T-cell (primary cell): ENCODE data around the gene GPATCH4. TPM values are rescaled to one million over a fixed set of nuclear protein-coding genes. Genes with fewer than 3 reads are reported as not detected.

ENCODE experiments used
- ATAC-seq, 4 experiments: fragments of 200-7000 bp in 3 of 4; fragments of 150-1000 bp in 1 of 4; cut with Tn5 transposase; replicated peaks in 1 of 4; 1 replicate in 3 of 4; 2 replicates in 1 of 4; pipeline ENCODE4 v1.10.0; 2021; ENCODE audit warnings: moderate library complexity in 3 of 4, mild to moderate bottlenecking in 2 of 4, moderate number of reproducible peaks in 1 of 4
- CTCF ChIA-PET, 2 donors: fragments of 300-600 bp; sonication (Branson Sonifier 250); formaldehyde crosslinking; loops; one replicate each; lab custom pipeline; 2022; ENCODE audit warnings: antibody characterized with exemption in 2 of 2; lab: Charles Lee
- POLR2A ChIA-PET, 2 donors: fragments of 300-600 bp; sonication (Branson Sonifier 250); formaldehyde crosslinking; loops; one replicate each; lab custom pipeline; 2022; ENCODE audit warnings: antibody characterized with exemption in 2 of 2; lab: Charles Lee
- DNase-seq, 35 experiments: peaks; one replicate each; pipeline versions ENCODE4 v3.0.0 to v3.0.0-alpha.2; 2013 to 2023
- H3K27ac ChIP-seq: one replicate; pipeline ENCODE4 v1.5.1; 2013; ENCODE audit warnings: low read length
- H3K27me3 ChIP-seq, 2 experiments: replicated peaks in 1 of 2; 1 replicate in 1 of 2; 2 replicates in 1 of 2; pipeline versions ENCODE4 v1.6.1 to v1.7.0; 2013; ENCODE audit warnings: low read length in 1 of 2, mixed read lengths in 1 of 2; ENCODE audit not compliant: control insufficient read depth in 2 of 2, insufficient read depth in 2 of 2; ENCODE audit errors: extremely low read depth in 1 of 2
- H3K36me3 ChIP-seq, 2 donors: 1 replicate in 1 of 2; 2 replicates in 1 of 2; pipeline versions ENCODE4 v1.6.1 to v1.7.0; 2013; ENCODE audit warnings: low read length in 1 of 2; ENCODE audit not compliant: control insufficient read depth in 2 of 2, insufficient read depth in 1 of 2; ENCODE audit errors: extremely low read depth in 1 of 2
- H3K4me1 ChIP-seq, 2 experiments: 1 replicate in 1 of 2; 2 replicates in 1 of 2; pipeline versions ENCODE4 v1.6.1 to v1.7.0; 2013; ENCODE audit warnings: low read length in 2 of 2, mixed read lengths in 1 of 2; ENCODE audit not compliant: insufficient read depth in 2 of 2, control insufficient read depth in 1 of 2; ENCODE audit errors: extremely low read depth in 1 of 2
- H3K4me3 ChIP-seq, 2 donors: 1 replicate in 1 of 2; 2 replicates in 1 of 2; pipeline versions ENCODE4 v1.5.1 to v1.7.0; 2013; ENCODE audit warnings: mild to moderate bottlenecking in 2 of 2, low read length in 1 of 2, moderate library complexity in 1 of 2; ENCODE audit not compliant: control insufficient read depth in 1 of 2; ENCODE audit errors: extremely low read depth in 1 of 2
- H3K9me3 ChIP-seq: 2 replicates; pipeline ENCODE4 v1.7.0; 2013
- H3K27ac Mint-ChIP-seq, 2 donors: one replicate each; pipeline ENCODE4 v1.8.0; 2020 to 2021; ENCODE audit warnings: mild to moderate bottlenecking in 2 of 2, mixed read lengths in 2 of 2
- H3K27me3 Mint-ChIP-seq, 2 donors: one replicate each; pipeline ENCODE4 v1.8.0; 2021 to 2022; ENCODE audit warnings: mixed read lengths in 2 of 2
- H3K36me3 Mint-ChIP-seq: one replicate; pipeline ENCODE4 v1.8.0; 2021; ENCODE audit warnings: mixed read lengths
- H3K4me1 Mint-ChIP-seq, 3 donors: one replicate each; pipeline ENCODE4 v1.8.0; 2020 to 2022; ENCODE audit warnings: mixed read lengths in 3 of 3, mild to moderate bottlenecking in 1 of 3
- H3K4me3 Mint-ChIP-seq, 3 donors: one replicate each; pipeline ENCODE4 v1.8.0; 2020 to 2022; ENCODE audit warnings: mild to moderate bottlenecking in 3 of 3, mixed read lengths in 3 of 3, moderate library complexity in 3 of 3
- H3K9me3 Mint-ChIP-seq, 3 donors: one replicate each; pipeline ENCODE4 v1.8.0; 2020 to 2022; ENCODE audit warnings: mixed read lengths in 3 of 3
- WGBS: methylation state at CpG from one replicate; pipeline ENCODE4 v1.1.5; 2013; ENCODE audit warnings: missing lambda C conversion rate; ENCODE audit not compliant: insufficient coverage; 5-methylcytosine and 5-hydroxymethylcytosine counted together
- total RNA-seq, 35 experiments: library from RNA in 6 of 35; stranded (reverse) in 6 of 35; fragments of 120-200 nt in 1 of 35; gene quantifications; one replicate each; pipeline versions ENCODE4 v1.2.1 to v1.2.4 and lab custom pipeline; 2013 to 2026

Gene GPATCH4
- total RNA-seq, 5 donors from 2014 or later (not counting 1 experiment from before 2014, with no cell fraction given): 34.3 to 41.6 (median 40.6) TPM

DNA sequence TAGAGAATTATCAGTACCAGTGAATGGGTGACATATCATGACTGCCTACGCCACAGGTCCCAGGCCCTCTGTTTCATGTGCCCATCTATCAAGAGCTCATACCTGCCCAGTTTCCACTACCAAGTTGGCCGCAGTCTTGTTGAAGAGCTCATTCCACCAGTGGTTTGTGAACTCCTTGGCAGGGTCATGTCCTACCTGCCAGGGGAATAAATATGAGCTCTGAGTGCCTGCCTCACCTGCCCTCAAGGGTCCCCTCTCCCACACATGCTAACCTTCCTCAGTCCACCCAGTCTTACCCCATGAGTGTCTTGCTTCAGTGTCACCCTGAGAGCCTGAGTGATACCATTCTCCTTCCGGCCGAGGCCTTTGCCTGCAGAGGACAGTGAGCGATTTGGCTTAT is 3.2 kb downstream of the GPATCH4 start:
- CTCF ChIA-PET: interaction anchor here in 1 of 2 donors (0.7 kb wide), 1 partner anchor 13 kb away, joined by 3 read pairs; no protein-coding TSS in a partner anchor
- Mint-ChIP-seq H3K27ac (no peak overlapping the region), H3K4me1 (peaks cover 35 to 39% (median 37%) of the 10 kb centered on the region in 3 donors), H3K9me3 (no peaks in the 10 kb centered on the region), H3K4me3 (no peak overlapping the region), H3K27me3 (no peaks in the 10 kb centered on the region), H3K36me3 (peaks cover 25% of the 10 kb centered on the region)
- H3K9me3 ChIP-seq: no peaks in the 10 kb centered on the region
- 100% methylated on average over 4 of the region's 5 CpGs for WGBS
- POLR2A ChIA-PET: interaction anchor here in 1 of 2 donors (0.6 kb wide), 1 partner anchor 1237 kb away, joined by 14 read pairs; no protein-coding TSS in a partner anchor
- no peak overlapping the region for H3K4me3 ChIP-seq
- peaks cover 12 to 37% of the 10 kb centered on the region in 2 experiments for H3K4me1 ChIP-seq
- H3K27me3 ChIP-seq: no peaks in the 10 kb centered on the region
- DNase-seq (no peak), ATAC-seq (no peak)
- H3K27ac ChIP-seq: no peak overlapping the region
- H3K36me3 ChIP-seq: peaks cover 27 to 55% of the 10 kb centered on the region in 2 donors

DNA sequence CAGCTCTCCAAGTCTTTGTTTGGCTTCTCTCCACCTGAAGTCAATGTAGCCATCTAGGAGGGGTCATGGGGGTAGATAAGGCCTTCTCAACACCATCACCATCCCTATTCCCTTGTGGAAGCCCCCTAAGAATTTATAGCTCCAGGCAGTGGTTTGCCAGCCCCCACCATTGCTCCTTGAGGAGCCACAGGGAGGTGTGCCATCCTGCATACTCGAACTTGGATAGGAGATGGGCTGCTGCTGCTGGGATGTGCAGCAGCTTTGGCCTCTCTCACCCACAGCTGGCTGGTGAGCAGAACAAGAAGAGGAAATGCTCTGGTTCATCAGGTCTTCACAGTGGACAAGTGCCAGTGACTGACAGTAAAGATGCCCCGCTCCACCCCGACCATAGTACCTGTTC is 4.9 kb downstream of the GPATCH4 start:
- no peak overlapping the region for H3K4me3 Mint-ChIP-seq
- Histone ChIP-seq H3K36me3 (peaks cover 27 to 59% of the 10 kb centered on the region in 2 donors), H3K4me1 (peaks cover 12 to 38% of the 10 kb centered on the region in 2 experiments), H3K27ac (no peak overlapping the region), H3K9me3 (no peaks in the 10 kb centered on the region), H3K27me3 (no peaks in the 10 kb centered on the region), H3K4me3 (no peak overlapping the region)
- H3K4me1 Mint-ChIP-seq: peaks cover 30 to 37% (median 33%) of the 10 kb centered on the region in 3 donors
- ChIA-PET POLR2A (no interaction called here), CTCF (interaction anchor here (1.1 kb wide), 2 partner anchors 11 to 116 kb away, joined by 3 to 4 read pairs; no protein-coding TSS in a partner anchor)
- ATAC-seq (no peak), DNase-seq (no peak)
- H3K36me3 Mint-ChIP-seq: peaks cover 25% of the 10 kb centered on the region
- no peaks in the 10 kb centered on the region for H3K9me3 Mint-ChIP-seq
- WGBS: 88% methylated on average over 1 of the region's 3 CpGs
- no peaks in the 10 kb centered on the region for H3K27me3 Mint-ChIP-seq
- no peak overlapping the region for H3K27ac Mint-ChIP-seq

DNA sequence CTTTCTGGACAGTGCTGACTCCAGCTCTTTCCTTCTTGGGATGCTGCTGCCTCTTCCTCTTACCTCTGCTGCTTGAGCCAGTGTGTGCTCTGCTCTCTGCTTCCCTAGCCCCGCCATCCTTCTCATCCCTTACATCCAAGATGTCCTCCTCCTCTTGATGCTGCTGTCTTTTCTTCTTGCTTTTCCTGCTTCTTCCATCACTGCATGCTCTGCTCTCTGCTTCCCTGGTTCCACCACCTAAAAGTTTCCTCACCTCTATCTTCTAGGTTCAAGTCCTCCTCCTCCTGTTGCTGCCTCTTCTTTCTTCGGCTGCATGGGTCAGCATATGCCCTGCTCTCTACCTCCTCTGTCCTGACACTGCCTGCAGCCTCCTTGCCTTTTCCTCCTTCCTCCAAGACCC is 6.3 kb downstream of the GPATCH4 start:
- Histone ChIP-seq H3K4me3 (no peak overlapping the region), H3K36me3 (peaks cover 27 to 59% of the 10 kb centered on the region in 2 donors), H3K9me3 (no peaks in the 10 kb centered on the region), H3K27me3 (no peaks in the 10 kb centered on the region), H3K27ac (no peak overlapping the region), H3K4me1 (peaks cover 14 to 29% of the 10 kb centered on the region in 2 experiments)
- peaks cover 19 to 33% (median 25%) of the 10 kb centered on the region in 3 donors for H3K4me1 Mint-ChIP-seq
- CTCF ChIA-PET: interaction anchor here in 1 of 2 donors (1.1 to 1.7 kb wide), 2 partner anchors 9 to 10 kb away, joined by 6 read pairs; no protein-coding TSS in a partner anchor
- POLR2A ChIA-PET: no interaction called here
- H3K36me3 Mint-ChIP-seq: peaks cover 25% of the 10 kb centered on the region
- WGBS: 94% methylated on average over 2 of the region's 2 CpGs
- no peaks in the 10 kb centered on the region for H3K27me3 Mint-ChIP-seq
- no peaks in the 10 kb centered on the region for H3K9me3 Mint-ChIP-seq
- H3K4me3 Mint-ChIP-seq: no peak overlapping the region
- peak overlapping the region; percentile 3 to 23 for H3K27ac Mint-ChIP-seq
- DNase-seq (no peak), ATAC-seq (no peak)

DNA sequence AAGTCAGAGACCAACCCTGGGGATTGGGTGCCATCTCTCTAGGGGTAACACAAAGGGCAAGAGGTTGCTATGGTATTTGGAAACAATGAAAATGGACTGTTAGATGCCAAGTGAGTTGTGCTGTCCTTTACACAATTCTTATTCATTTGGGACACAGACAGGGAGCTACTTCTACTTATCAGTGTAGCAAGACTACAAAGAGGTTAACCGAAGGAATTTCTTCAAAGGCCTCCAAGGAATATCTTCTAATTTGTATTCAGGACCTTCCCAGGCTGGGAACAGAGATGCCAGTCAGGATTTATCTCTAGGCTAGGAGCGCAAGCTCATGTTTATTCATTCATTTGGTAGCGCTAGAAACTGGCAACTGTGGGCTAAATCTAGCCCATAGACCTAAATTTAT is 7.1 kb downstream of the GPATCH4 start:
- peaks cover 19 to 26% (median 19%) of the 10 kb centered on the region in 3 donors for H3K4me1 Mint-ChIP-seq
- DNase-seq (no peak), ATAC-seq (no peak)
- no peaks in the 10 kb centered on the region for H3K27me3 Mint-ChIP-seq
- 100% methylated on average over 3 of the region's 3 CpGs for WGBS
- H3K27me3 ChIP-seq: no peaks in the 10 kb centered on the region
- CTCF ChIA-PET: interaction anchor here in 1 of 2 donors (1.1 to 1.7 kb wide), 2 partner anchors 8 to 10 kb away, joined by 6 read pairs; no protein-coding TSS in a partner anchor
- POLR2A ChIA-PET: no interaction called here
- peaks cover 27 to 59% of the 10 kb centered on the region in 2 donors for H3K36me3 ChIP-seq
- no peak overlapping the region for H3K27ac Mint-ChIP-seq
- H3K36me3 Mint-ChIP-seq: peaks cover 25% of the 10 kb centered on the region
- peaks cover 12 to 23% of the 10 kb centered on the region in 2 experiments for H3K4me1 ChIP-seq
- no peak overlapping the region for H3K4me3 Mint-ChIP-seq
- no peak overlapping the region for H3K27ac ChIP-seq
- H3K9me3 ChIP-seq: no peaks in the 10 kb centered on the region
- no peaks in the 10 kb centered on the region for H3K9me3 Mint-ChIP-seq
- H3K4me3 ChIP-seq: no peak overlapping the region

DNA sequence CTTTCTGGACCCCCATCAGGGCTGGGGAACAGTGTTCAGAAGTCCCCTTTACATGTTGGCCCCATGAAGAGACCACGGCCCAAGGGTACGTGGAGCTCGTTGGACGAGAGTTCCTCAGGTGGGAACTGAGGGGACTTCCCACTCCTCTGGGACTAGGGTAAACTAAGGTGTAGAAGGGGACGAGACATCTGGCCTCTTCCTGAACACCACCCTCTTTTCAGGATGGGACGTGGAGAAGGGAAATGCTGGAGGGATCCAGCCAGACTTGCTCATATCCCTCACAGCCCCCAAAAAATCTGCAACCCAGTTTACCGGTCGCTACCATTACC is 7.7 kb downstream of the GPATCH4 start:
- Mint-ChIP-seq H3K27me3 (no peaks in the 10 kb centered on the region), H3K36me3 (peaks cover 22% of the 10 kb centered on the region), H3K27ac (no peak overlapping the region), H3K4me3 (no peak overlapping the region), H3K4me1 (peaks cover 19 to 26% (median 19%) of the 10 kb centered on the region in 3 donors), H3K9me3 (no peaks in the 10 kb centered on the region)
- Histone ChIP-seq H3K27ac (no peak overlapping the region), H3K4me1 (peaks cover 12 to 23% of the 10 kb centered on the region in 2 experiments), H3K4me3 (no peak overlapping the region), H3K36me3 (peaks cover 27 to 56% of the 10 kb centered on the region in 2 donors), H3K27me3 (no peaks in the 10 kb centered on the region), H3K9me3 (no peaks in the 10 kb centered on the region)
- WGBS: 81% methylated on average over 3 of the region's 8 CpGs
- ChIA-PET CTCF (interaction anchor here in 1 of 2 donors (1.4 kb wide), 1 partner anchor 8 kb away, joined by 3 read pairs; the partner anchor contains the start of gene GPATCH4), POLR2A (no interaction called here)
- no peak for ATAC-seq
- no peak for DNase-seq

DNA sequence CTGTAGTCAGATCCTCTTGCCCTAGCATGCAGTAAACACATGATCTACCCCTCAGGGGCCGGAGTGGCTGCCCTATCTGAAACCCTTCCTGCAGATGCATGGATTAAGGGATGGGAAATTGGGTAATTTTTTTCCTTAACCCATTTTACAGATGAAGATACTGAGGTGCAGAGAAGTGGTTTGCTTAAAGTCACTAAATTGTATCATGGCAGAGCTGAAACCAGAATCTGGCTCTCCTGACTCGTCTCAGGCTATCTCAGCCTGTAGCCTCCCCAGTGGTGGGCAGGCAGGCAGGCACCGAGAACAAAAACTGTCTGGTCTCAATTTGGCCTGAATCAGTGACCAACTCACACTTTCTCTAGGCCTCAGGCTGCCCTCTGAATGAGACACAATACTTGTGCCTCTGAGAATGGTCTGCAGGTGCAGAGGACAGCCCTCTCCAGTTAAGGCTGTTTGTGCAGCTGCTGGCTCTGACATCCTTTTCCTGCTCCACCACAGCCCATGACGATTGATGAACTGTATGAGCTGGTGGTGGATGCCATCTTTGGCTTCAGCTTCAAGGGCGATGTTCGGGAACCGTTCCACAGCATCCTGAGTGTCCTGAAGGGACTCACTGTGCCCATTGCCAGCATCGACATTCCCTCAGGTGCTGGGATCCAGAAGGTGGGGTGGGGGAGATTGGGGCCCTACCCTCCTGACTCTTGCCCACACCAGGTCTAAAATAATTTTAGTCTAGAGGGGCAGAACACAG is 8.2 kb downstream of the GPATCH4 start:
- CTCF ChIA-PET: interaction anchor here (1.0 to 2.1 kb wide), 3 partner anchors 9 to 208 kb away, joined by 3 to 7 read pairs (median 3); partner anchors contain the start of gene GPATCH4 (in 1 of the 2)
- Histone ChIP-seq H3K4me1 (peaks cover 12 to 23% of the 10 kb centered on the region in 2 experiments), H3K4me3 (no peak overlapping the region), H3K27ac (no peak overlapping the region), H3K27me3 (no peaks in the 10 kb centered on the region), H3K36me3 (peaks cover 27 to 50% of the 10 kb centered on the region in 2 donors), H3K9me3 (no peaks in the 10 kb centered on the region)
- no peak for ATAC-seq
- Mint-ChIP-seq H3K27ac (peak overlapping the region; percentile 78 to 85), H3K36me3 (peaks cover 18% of the 10 kb centered on the region), H3K4me1 (peaks cover 17 to 26% (median 19%) of the 10 kb centered on the region in 3 donors), H3K9me3 (no peaks in the 10 kb centered on the region), H3K4me3 (peak overlapping the region; percentile 77 to 86 (median 81)), H3K27me3 (no peaks in the 10 kb centered on the region)
- DNase-seq: no peak
- POLR2A ChIA-PET: interaction anchor here in 1 of 2 donors (0.6 kb wide), 1 partner anchor 12 kb away, joined by 3 read pairs; no protein-coding TSS in a partner anchor
- WGBS: 95% methylated on average over 2 of the region's 8 CpGs
